Loucy (cell line): ENCODE data around the gene EDIL3.

Experiments
- H2AFZ ChIP-seq: fragments of 200-600 bp; sonication (generic); 2 replicates; pipeline ENCODE4 v1.6.0; 2016; ENCODE audit warnings: antibody characterized with exemption, mild to moderate bottlenecking, low read length, moderate library complexity
- H3F3A ChIP-seq: fragments of 200-600 bp; 2 replicates; pipeline ENCODE4 v1.6.0; 2016; ENCODE audit warnings: antibody characterized with exemption, low read depth, mild to moderate bottlenecking
- H3K27me3 ChIP-seq: fragments of 200-600 bp; sonication (generic); 2 replicates; pipeline ENCODE4 v1.6.1; 2014; ENCODE audit warnings: low read length, mild to moderate bottlenecking; ENCODE audit not compliant: insufficient read depth, poor library complexity, severe bottlenecking
- H3K36me3 ChIP-seq: fragments of 200-600 bp; sonication (generic); 2 replicates; pipeline ENCODE4 v1.6.1; 2016; ENCODE audit warnings: low read length; ENCODE audit not compliant: insufficient read depth
- H3K4me1 ChIP-seq: fragments of 200-600 bp; sonication (generic); 2 replicates; pipeline ENCODE4 v1.5.1; 2014; ENCODE audit warnings: low read length, mild to moderate bottlenecking; ENCODE audit not compliant: insufficient read depth, poor library complexity, severe bottlenecking
- H3K4me2 ChIP-seq: fragments of 200-600 bp; sonication (generic); 2 replicates; pipeline ENCODE4 v1.6.0; 2014; ENCODE audit warnings: antibody characterized with exemption, low read length, low read depth, mild to moderate bottlenecking; ENCODE audit not compliant: poor library complexity, severe bottlenecking
- H3K4me3 ChIP-seq: fragments of 200-600 bp; sonication (generic); 2 replicates; pipeline ENCODE4 v1.5.1; 2014; ENCODE audit warnings: low read length, mild to moderate bottlenecking, mixed read lengths; ENCODE audit not compliant: poor library complexity, severe bottlenecking
- H3K79me2 ChIP-seq: fragments of 200-600 bp; sonication (generic); 2 replicates; pipeline ENCODE4 v1.6.1; 2014; ENCODE audit warnings: low read length; ENCODE audit not compliant: insufficient read depth
- H3K9ac ChIP-seq: fragments of 200-600 bp; sonication (generic); 2 replicates; pipeline ENCODE4 v1.6.0; 2014; ENCODE audit warnings: mild to moderate bottlenecking, low read depth, low read length, moderate library complexity; ENCODE audit not compliant: poor library complexity, severe bottlenecking
- H3K9me2 ChIP-seq: fragments of 200-600 bp; sonication (generic); replicated peaks from 2 replicates; pipeline ENCODE4 v1.6.1; 2016; ENCODE audit warnings: low read depth, low read length, mixed read lengths
- H3K9me3 ChIP-seq: fragments of 200-600 bp; sonication (generic); 2 replicates; pipeline ENCODE4 v1.6.1; 2014; ENCODE audit warnings: mild to moderate bottlenecking, antibody characterized with exemption, low read length, low read depth; ENCODE audit not compliant: insufficient read depth
- H4K20me1 ChIP-seq: fragments of 200-600 bp; sonication (generic); 2 replicates; pipeline ENCODE4 v1.6.0; 2014; ENCODE audit warnings: antibody characterized with exemption, low read length, mild to moderate bottlenecking; ENCODE audit not compliant: insufficient read depth, poor library complexity, severe bottlenecking
- CTCF ChIP-seq: fragments of 200-600 bp; sonication (generic); conservative IDR thresholded peaks from 2 replicates; pipeline ENCODE4 v1.5.1; 2014; ENCODE audit warnings: mild to moderate bottlenecking, antibody characterized with exemption, low read length
- EZH2phosphoT487 ChIP-seq: fragments of 200-600 bp; IDR thresholded peaks from 2 replicates; pipeline ENCODE4 v1.6.1; 2018; ENCODE audit warnings: antibody characterized with exemption, mild to moderate bottlenecking, moderate library complexity, borderline replicate concordance

EDIL3 gene

GRCh38 chr5:84361572-84361971, 23.1 kb downstream of the EDIL3 start:
- no peak overlapping the region for H3K4me3 ChIP-seq
- no peaks in the 10 kb centered on the region for H3K27me3 ChIP-seq
- H4K20me1 ChIP-seq = no peaks in the 10 kb centered on the region
- no peaks in the 10 kb centered on the region for H3K9me2 ChIP-seq
- no peak overlapping the region for H3K9ac ChIP-seq
- H2AFZ ChIP-seq = no peak overlapping the region
- no peaks in the 10 kb centered on the region for H3K79me2 ChIP-seq
- TF ChIP-seq EZH2phosphoT487 (no peak), CTCF (no peak)
- H3K4me2 ChIP-seq = no peak overlapping the region
- H3K36me3 ChIP-seq = no peaks in the 10 kb centered on the region
- H3K9me3 ChIP-seq = no peaks in the 10 kb centered on the region
- no peaks in the 10 kb centered on the region for H3F3A ChIP-seq
- H3K4me1 ChIP-seq = no peaks in the 10 kb centered on the region

- Histone ChIP-seq H3K4me2 (no peak overlapping the region), H3K27me3 (no peaks in the 10 kb centered on the region), H3K79me2 (no peaks in the 10 kb centered on the region), H3K36me3 (no peaks in the 10 kb centered on the region), H3K9me3 (no peaks in the 10 kb centered on the region), H3K4me3 (no peak overlapping the region), H2AFZ (no peak overlapping the region), H3K9me2 (no peaks in the 10 kb centered on the region), H3K9ac (no peak overlapping the region), H4K20me1 (no peaks in the 10 kb centered on the region), H3K4me1 (no peaks in the 10 kb centered on the region), H3F3A (no peaks in the 10 kb centered on the region)
- TF ChIP-seq CTCF (no peak), EZH2phosphoT487 (no peak)
Observed at GRCh38 chr5:84360056-84360455, 24.6 kb downstream of the EDIL3 start.

GRCh38 chr5:84354101-84354500, 30.6 kb downstream of the EDIL3 start:
- Histone ChIP-seq H2AFZ (no peak overlapping the region), H3F3A (no peaks in the 10 kb centered on the region), H3K36me3 (no peaks in the 10 kb centered on the region), H4K20me1 (no peaks in the 10 kb centered on the region), H3K9me3 (no peaks in the 10 kb centered on the region), H3K4me2 (no peak overlapping the region), H3K79me2 (no peaks in the 10 kb centered on the region), H3K4me3 (no peak overlapping the region), H3K4me1 (no peaks in the 10 kb centered on the region), H3K27me3 (no peaks in the 10 kb centered on the region), H3K9me2 (no peaks in the 10 kb centered on the region), H3K9ac (no peak overlapping the region)
- TF ChIP-seq EZH2phosphoT487 (no peak), CTCF (no peak)
